Neural crest cell (in vitro differentiated cells): ENCODE data around the gene ANKRD10. TPM values are rescaled to one million over a fixed set of nuclear protein-coding genes. Genes with fewer than 3 reads are reported as not detected.

ENCODE experiments used
- DNase-seq: peaks from one replicate; pipeline ENCODE4 v3.0.0; 2021; ENCODE audit warnings: low read depth, mixed read lengths, low spot score
- H3K27ac Mint-ChIP-seq: one replicate; pipeline ENCODE4 v1.8.0; 2021; ENCODE audit warnings: mild to moderate bottlenecking, mixed read lengths; ENCODE audit not compliant: unreplicated experiment
- H3K27me3 Mint-ChIP-seq: 2 replicates; pipeline ENCODE4 v1.8.0; 2021; ENCODE audit warnings: low read depth, mild to moderate bottlenecking, mixed read lengths
- H3K36me3 Mint-ChIP-seq: 2 replicates; pipeline ENCODE4 v1.8.0; 2021; ENCODE audit warnings: low read depth, mild to moderate bottlenecking, mixed read lengths
- H3K4me1 Mint-ChIP-seq: 2 replicates; pipeline ENCODE4 v1.8.0; 2021; ENCODE audit warnings: mixed read lengths
- H3K4me3 Mint-ChIP-seq: one replicate; pipeline ENCODE4 v1.8.0; 2021; ENCODE audit warnings: mild to moderate bottlenecking, mixed read lengths
- H3K9me3 Mint-ChIP-seq: 2 replicates; pipeline ENCODE4 v1.8.0; 2021; ENCODE audit warnings: mixed read lengths
- CTCF ChIP-seq: fragments of 200-600 bp; sonication (generic); conservative IDR thresholded peaks from 2 replicates; pipeline ENCODE4 v1.5.0; 2021; ENCODE audit warnings: antibody characterized with exemption, mild to moderate bottlenecking
- total RNA-seq: library from RNA; stranded (reverse); gene quantifications from 2 replicates; pipeline ENCODE4 v1.2.1, GENCODE V29; 2021

The ANKRD10 gene
- total RNA-seq, 1 donor from 2014 or later, result 204 TPM

GRCh38 chr13:110910013-110910890 is 4.6 kb downstream of the ANKRD10 start:
- no peak for DNase-seq
- Mint-ChIP-seq H3K27ac (no peak overlapping the region), H3K36me3 (no peaks in the 10 kb centered on the region), H3K9me3 (no peaks in the 10 kb centered on the region), H3K4me1 (peaks cover 74% of the 10 kb centered on the region), H3K27me3 (no peaks in the 10 kb centered on the region), H3K4me3 (peak overlapping the region; percentile 71)
- no peak for TF ChIP-seq CTCF

GRCh38 chr13:110907951-110908898 is 6.6 kb downstream of the ANKRD10 start:
- DNase-seq, result no peak
- TF ChIP-seq CTCF, result no peak
- Mint-ChIP-seq H3K27ac (peak overlapping the region; percentile 28), H3K4me3 (peak overlapping the region; percentile 32), H3K36me3 (no peaks in the 10 kb centered on the region), H3K4me1 (peaks cover 70% of the 10 kb centered on the region), H3K9me3 (no peaks in the 10 kb centered on the region), H3K27me3 (no peaks in the 10 kb centered on the region)

GRCh38 chr13:110907301-110907700 is 7.6 kb downstream of the ANKRD10 start:
- no peaks in the 10 kb centered on the region for H3K9me3 Mint-ChIP-seq
- DNase-seq, result no peak
- no peak for TF ChIP-seq CTCF
- no peak overlapping the region for H3K4me3 Mint-ChIP-seq
- no peak overlapping the region for H3K27ac Mint-ChIP-seq
- H3K36me3 Mint-ChIP-seq, result no peaks in the 10 kb centered on the region
- H3K27me3 Mint-ChIP-seq, result no peaks in the 10 kb centered on the region
- peaks cover 60% of the 10 kb centered on the region for H3K4me1 Mint-ChIP-seq

- DNase-seq, result no peak
- H3K4me1 Mint-ChIP-seq, result peaks cover 40% of the 10 kb centered on the region
- H3K27me3 Mint-ChIP-seq, result no peaks in the 10 kb centered on the region
- H3K36me3 Mint-ChIP-seq, result no peaks in the 10 kb centered on the region
- H3K4me3 Mint-ChIP-seq, result no peak overlapping the region
- no peaks in the 10 kb centered on the region for H3K9me3 Mint-ChIP-seq
- TF ChIP-seq CTCF, result no peak
- H3K27ac Mint-ChIP-seq, result no peak overlapping the region
Measured at GRCh38 chr13:110904748-110905147, 10.1 kb downstream of the ANKRD10 start.

GRCh38 chr13:110902370-110902769 is 12.5 kb downstream of the ANKRD10 start:
- Mint-ChIP-seq H3K27ac (no peak overlapping the region), H3K9me3 (no peaks in the 10 kb centered on the region), H3K27me3 (no peaks in the 10 kb centered on the region), H3K4me3 (no peak overlapping the region), H3K4me1 (peaks cover 16% of the 10 kb centered on the region), H3K36me3 (peaks cover 3% of the 10 kb centered on the region)
- no peak for DNase-seq
- no peak for TF ChIP-seq CTCF
